H9 (cell line): Measurements from ENCODE around the gene UNK. TPM values are rescaled to one million over a fixed set of nuclear protein-coding genes. Genes with fewer than 3 reads are reported as not detected.
"Not testable (repeated sequence)": the region's sequence is repeated elsewhere in the genome, so short reads cannot be mapped to it uniquely, and the experiment has no call there.

Experiments used
- DNase-seq: peaks from one replicate; pipeline ENCODE4 v3.0.0-alpha.2; 2017
- H2AFZ ChIP-seq: one replicate; pipeline ENCODE4 v1.6.1; 2013; ENCODE audit warnings: mild to moderate bottlenecking, low read length, control low read depth, moderate library complexity
- H2AK5ac ChIP-seq: 2 replicates; pipeline ENCODE4 v1.6.1; 2013; ENCODE audit warnings: low read length, control low read depth, mixed read lengths; ENCODE audit not compliant: insufficient read length
- H2BK120ac ChIP-seq: one replicate; pipeline ENCODE4 v1.6.1; 2013; ENCODE audit warnings: low read depth, mild to moderate bottlenecking, low read length, control low read depth, inconsistent platforms; ENCODE audit not compliant: poor library complexity, severe bottlenecking
- H2BK12ac ChIP-seq: 2 replicates; pipeline ENCODE4 v1.6.1; 2013; ENCODE audit warnings: low read length, control low read depth, mixed read lengths, low read depth; ENCODE audit not compliant: insufficient read length
- H2BK15ac ChIP-seq: 2 replicates; pipeline ENCODE4 v1.6.1; 2013; ENCODE audit warnings: low read depth, low read length, control low read depth
- H2BK20ac ChIP-seq: one replicate; pipeline ENCODE4 v1.6.1; 2013; ENCODE audit warnings: low read depth, mild to moderate bottlenecking, low read length, control low read depth, inconsistent platforms; ENCODE audit not compliant: poor library complexity, severe bottlenecking
- H2BK5ac ChIP-seq: 2 replicates; pipeline ENCODE4 v1.6.1; 2013; ENCODE audit warnings: low read length, control low read depth, mixed read lengths; ENCODE audit not compliant: insufficient read length
- H3K14ac ChIP-seq: 2 replicates; pipeline ENCODE4 v1.6.1; 2013; ENCODE audit warnings: low read length, control low read depth; ENCODE audit not compliant: insufficient read depth
- H3K18ac ChIP-seq: 2 replicates; pipeline ENCODE4 v1.6.1; 2013; ENCODE audit warnings: low read depth, mild to moderate bottlenecking, mixed read lengths, low read length, control low read depth; ENCODE audit not compliant: insufficient read length
- H3K23ac ChIP-seq: 2 replicates; pipeline ENCODE4 v1.6.1; 2013; ENCODE audit warnings: low read length, control low read depth, mixed read lengths, low read depth; ENCODE audit not compliant: insufficient read length
- H3K23me2 ChIP-seq: 2 replicates; pipeline ENCODE4 v1.6.1; 2013; ENCODE audit warnings: low read depth, mild to moderate bottlenecking, mixed read lengths, low read length, control low read depth; ENCODE audit not compliant: insufficient read length, poor library complexity, severe bottlenecking
- H3K27ac ChIP-seq: 2 replicates; pipeline ENCODE4 v1.5.1; 2013; ENCODE audit warnings: low read length, control low read depth, mixed read lengths, low read depth; ENCODE audit not compliant: insufficient read length
- H3K27me3 ChIP-seq: 2 replicates; pipeline ENCODE4 v1.6.1; 2013; ENCODE audit warnings: low read length, control low read depth, inconsistent platforms; ENCODE audit not compliant: insufficient read depth
- H3K4ac ChIP-seq: 2 replicates; pipeline ENCODE4 v1.6.1; 2013; ENCODE audit warnings: low read depth, mild to moderate bottlenecking, control low read depth, inconsistent platforms, low read length, moderate library complexity
- H3K4me1 ChIP-seq: 2 replicates; pipeline ENCODE4 v1.6.1; 2013; ENCODE audit warnings: low read length, control low read depth, inconsistent platforms; ENCODE audit not compliant: insufficient read depth
- H3K4me2 ChIP-seq: 2 replicates; pipeline ENCODE4 v1.6.1; 2013; ENCODE audit warnings: low read length, control low read depth, mixed read lengths; ENCODE audit not compliant: insufficient read length, insufficient read depth
- H3K56ac ChIP-seq: 2 replicates; pipeline ENCODE4 v1.6.1; 2013; ENCODE audit warnings: low read depth, mild to moderate bottlenecking, mixed read lengths, low read length, control low read depth; ENCODE audit not compliant: insufficient read length
- H3K79me1 ChIP-seq: 2 replicates; pipeline ENCODE4 v1.6.1; 2013; ENCODE audit warnings: low read depth, mild to moderate bottlenecking, moderate library complexity, low read length, control low read depth, inconsistent platforms; ENCODE audit not compliant: insufficient read depth, poor library complexity, severe bottlenecking
- H3K79me2 ChIP-seq: 2 replicates; pipeline ENCODE4 v1.6.1; 2013; ENCODE audit warnings: low read length, control low read depth, inconsistent platforms; ENCODE audit not compliant: insufficient read depth
- H3K9ac ChIP-seq: 2 replicates; pipeline ENCODE4 v1.6.1; 2013; ENCODE audit warnings: low read length, control low read depth, mixed read lengths; ENCODE audit not compliant: insufficient read length; ENCODE audit errors: extremely low read depth
- H3K9me3 ChIP-seq: one replicate; pipeline ENCODE4 v1.6.1; 2013; ENCODE audit warnings: low read depth, low read length, inconsistent platforms; ENCODE audit not compliant: control insufficient read depth
- H3T11ph ChIP-seq: one replicate; pipeline ENCODE4 v1.6.1; 2013; ENCODE audit warnings: mild to moderate bottlenecking, low read length, control low read depth, inconsistent platforms
- H4K20me1 ChIP-seq: one replicate; pipeline ENCODE4 v1.6.1; 2013; ENCODE audit not compliant: control insufficient read depth, insufficient read length, insufficient read depth
- H4K5ac ChIP-seq: 2 replicates; pipeline ENCODE4 v1.6.1; 2013; ENCODE audit warnings: low read depth, mild to moderate bottlenecking, mixed read lengths, low read length, control low read depth; ENCODE audit not compliant: insufficient read length
- H4K8ac ChIP-seq: replicated peaks from 2 replicates; pipeline ENCODE4 v1.6.1; 2013; ENCODE audit warnings: low read length, control low read depth, mixed read lengths, low read depth; ENCODE audit not compliant: insufficient read length
- H4K91ac ChIP-seq: 2 replicates; pipeline ENCODE4 v1.6.1; 2013; ENCODE audit warnings: low read depth, mild to moderate bottlenecking, moderate library complexity, mixed read lengths, low read length, control low read depth; ENCODE audit not compliant: insufficient read length
- H3K27ac Mint-ChIP-seq, 3 experiments: 2 replicates in 2 of 3; 3 replicates in 1 of 3; pipeline ENCODE4 v1.8.0; 2020 to 2021; ENCODE audit warnings: mixed read lengths in 3 of 3, mild to moderate bottlenecking in 1 of 3, moderate library complexity in 1 of 3
- H3K27me3 Mint-ChIP-seq: 2 replicates; pipeline ENCODE4 v1.8.0; 2021; ENCODE audit warnings: low read depth, mild to moderate bottlenecking, moderate library complexity, mixed read lengths
- H3K36me3 Mint-ChIP-seq, 3 experiments: 2 replicates in 2 of 3; 3 replicates in 1 of 3; pipeline ENCODE4 v1.8.0; 2020 to 2021; ENCODE audit warnings: low read depth in 3 of 3, mixed read lengths in 3 of 3; ENCODE audit not compliant: insufficient read depth in 1 of 3
- H3K4me1 Mint-ChIP-seq, 2 experiments: 2 replicates each; pipeline ENCODE4 v1.8.0; 2020; ENCODE audit warnings: mixed read lengths in 2 of 2
- H3K4me3 Mint-ChIP-seq, 2 experiments: 2 replicates in 1 of 2; 3 replicates in 1 of 2; pipeline ENCODE4 v1.8.0; 2020 to 2021; ENCODE audit warnings: mild to moderate bottlenecking in 2 of 2, mixed read lengths in 2 of 2, moderate library complexity in 1 of 2
- H3K9me3 Mint-ChIP-seq, 2 experiments: 2 replicates in 1 of 2; 3 replicates in 1 of 2; pipeline ENCODE4 v1.8.0; 2020; ENCODE audit warnings: mild to moderate bottlenecking in 2 of 2, mixed read lengths in 2 of 2, moderate library complexity in 1 of 2
- WGBS: extraction: QIAGEN DNeasy Blood & Tissue Kit; methylation state at CpG from one replicate; pipeline ENCODE4 v1.1.7; 2013; ENCODE audit warnings: missing lambda C conversion rate, low lambda C conversion rate, mixed read lengths; ENCODE audit not compliant: insufficient read length; ENCODE audit errors: extremely low coverage; 5-methylcytosine and 5-hydroxymethylcytosine counted together
- total RNA-seq: library from RNA; stranded (reverse); gene quantifications from 2 replicates; pipeline ENCODE4 v1.2.1, GENCODE V29; 2021

Gene UNK
- total RNA-seq, 1 experiment from 2014 or later = 36.4 TPM

GRCh38 chr17:75865404-75866188 is 81.0 kb downstream of the UNK start:
- not testable (repeated sequence) for H3K23me2 ChIP-seq, H4K8ac ChIP-seq, H3K9me3 ChIP-seq, H4K5ac ChIP-seq, H2BK20ac ChIP-seq, H3K27me3 Mint-ChIP-seq, H3K4ac ChIP-seq, H3K23ac ChIP-seq, H4K20me1 ChIP-seq, H3K27me3 ChIP-seq, H2BK5ac ChIP-seq, H3K79me1 ChIP-seq, H3K9me3 Mint-ChIP-seq, H3K36me3 Mint-ChIP-seq, H3K18ac ChIP-seq, H3K4me2 ChIP-seq, H3K14ac ChIP-seq, H2BK120ac ChIP-seq, H3K79me2 ChIP-seq, H3K27ac ChIP-seq, H3K9ac ChIP-seq, H3K56ac ChIP-seq, H4K91ac ChIP-seq, H2BK12ac ChIP-seq, H2AFZ ChIP-seq, H3K4me1 ChIP-seq, H2AK5ac ChIP-seq, H2BK15ac ChIP-seq, H3T11ph ChIP-seq
- DNase-seq = peak; percentile 36
- Mint-ChIP-seq H3K4me3 (0 out of 5 replicates have a peak overlapping the region, but pooled peaks of 1 of the 2 experiments have one; percentile 11), H3K27ac (peak overlapping the region in 2 of 3 experiments; percentile 9 to 21; a peak in 2 of 7 replicates), H3K4me1 (peaks cover 8 to 26% of the 10 kb centered on the region in 2 experiments)
- no CpG with 5 or more reads among the region's 17 CpGs for WGBS

DNA sequence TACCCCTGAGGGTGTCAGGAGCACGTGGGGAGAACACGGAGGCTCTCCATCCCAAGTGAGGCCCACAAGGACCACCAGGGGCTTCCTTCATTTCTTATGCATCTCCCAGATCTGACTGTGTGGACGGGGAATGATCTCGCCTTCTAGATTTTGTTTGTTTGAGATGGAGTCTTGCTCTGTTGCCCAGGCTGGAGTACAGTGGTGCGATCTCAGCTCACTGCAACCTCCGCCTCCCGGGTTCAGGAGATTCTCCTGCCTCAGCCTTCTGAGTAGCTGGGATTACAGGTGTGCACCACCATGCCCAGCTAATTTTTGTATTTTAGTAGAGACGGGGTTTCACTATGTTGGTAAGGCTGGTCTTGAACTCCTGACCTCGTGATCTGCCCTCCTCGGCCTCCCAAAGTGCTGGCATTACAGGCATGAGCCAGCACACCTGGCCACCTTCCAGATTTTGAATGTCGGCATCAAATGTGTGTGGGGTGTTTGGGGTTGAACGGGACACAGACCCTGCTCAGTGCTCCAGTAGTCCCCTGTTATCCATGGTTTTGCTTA is 84.2 kb downstream of the UNK start:
- H2BK12ac ChIP-seq, H3K4me2 ChIP-seq, H3K9me3 Mint-ChIP-seq, H3K4ac ChIP-seq, H3K27ac ChIP-seq, H3K18ac ChIP-seq, H3T11ph ChIP-seq, H3K9ac ChIP-seq, H3K36me3 Mint-ChIP-seq, H4K20me1 ChIP-seq, H3K79me1 ChIP-seq, H3K9me3 ChIP-seq, H3K79me2 ChIP-seq, H2AFZ ChIP-seq, H3K27me3 ChIP-seq, H4K8ac ChIP-seq, H3K4me3 Mint-ChIP-seq, H2BK5ac ChIP-seq, H2BK20ac ChIP-seq, H3K4me1 ChIP-seq, H3K23me2 ChIP-seq, H2BK15ac ChIP-seq, H3K56ac ChIP-seq, H3K14ac ChIP-seq, H4K5ac ChIP-seq, DNase-seq, H3K23ac ChIP-seq, H3K27me3 Mint-ChIP-seq, H2AK5ac ChIP-seq, H2BK120ac ChIP-seq, H4K91ac ChIP-seq: not testable (repeated sequence)
- H3K4me1 Mint-ChIP-seq = peaks cover 15 to 27% of the 10 kb centered on the region in 2 experiments
- no CpG with 5 or more reads among the region's 12 CpGs for WGBS
- H3K27ac Mint-ChIP-seq = peak overlapping the region in 2 of 3 experiments; percentile 35 to 70; a peak in 1 of 7 replicates
